Measurements from ENCODE around the gene CDH3.
A peak's percentile ranks its signal among the peaks of the same experiment; 100 is the strongest.
"Not testable (repeated sequence)": the region's sequence is repeated elsewhere in the genome, so short reads cannot be mapped to it uniquely, and the experiment has no call there.

CDH3 gene

DNA sequence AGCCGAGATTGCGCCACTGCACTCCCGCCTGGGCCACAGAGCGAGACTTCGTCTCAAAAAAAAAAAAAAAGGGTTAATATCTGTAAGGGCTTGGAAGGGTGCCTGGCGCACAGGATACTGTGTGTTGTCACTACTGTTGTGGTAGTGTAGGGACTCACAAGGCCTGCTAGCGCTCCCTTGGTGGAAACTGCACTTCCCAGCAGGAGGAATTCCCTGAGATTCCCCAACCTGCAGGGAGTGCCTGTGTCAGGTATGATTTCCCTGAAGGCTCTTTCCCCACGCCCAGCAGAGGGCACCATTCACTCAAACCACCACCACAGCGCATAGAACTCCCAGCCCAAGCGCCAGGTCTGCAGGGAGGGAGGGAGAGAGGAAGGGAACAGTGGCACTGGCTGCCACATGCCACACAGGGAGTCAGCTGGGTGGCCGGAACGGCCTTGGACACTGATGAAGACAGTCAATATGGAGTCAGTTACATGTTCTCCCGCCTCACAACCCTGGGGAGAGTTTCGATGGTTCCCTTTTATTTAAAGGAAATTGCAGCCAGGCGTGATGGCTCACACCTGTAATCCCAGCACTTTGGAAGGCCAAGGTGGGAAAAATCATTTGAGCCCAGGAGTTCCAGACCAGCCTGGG is 59.2 kb downstream of the CDH3 start:
- no peak for TF ChIP-seq POLR2A (IDR thresholded peaks at IDR 0.05; ENCODE audit: low read depth, low read length)
- DNase-seq (ENCODE audit: insufficient read length, low spot score) (peak; percentile 75), FAIRE-seq (no peak)

DNA sequence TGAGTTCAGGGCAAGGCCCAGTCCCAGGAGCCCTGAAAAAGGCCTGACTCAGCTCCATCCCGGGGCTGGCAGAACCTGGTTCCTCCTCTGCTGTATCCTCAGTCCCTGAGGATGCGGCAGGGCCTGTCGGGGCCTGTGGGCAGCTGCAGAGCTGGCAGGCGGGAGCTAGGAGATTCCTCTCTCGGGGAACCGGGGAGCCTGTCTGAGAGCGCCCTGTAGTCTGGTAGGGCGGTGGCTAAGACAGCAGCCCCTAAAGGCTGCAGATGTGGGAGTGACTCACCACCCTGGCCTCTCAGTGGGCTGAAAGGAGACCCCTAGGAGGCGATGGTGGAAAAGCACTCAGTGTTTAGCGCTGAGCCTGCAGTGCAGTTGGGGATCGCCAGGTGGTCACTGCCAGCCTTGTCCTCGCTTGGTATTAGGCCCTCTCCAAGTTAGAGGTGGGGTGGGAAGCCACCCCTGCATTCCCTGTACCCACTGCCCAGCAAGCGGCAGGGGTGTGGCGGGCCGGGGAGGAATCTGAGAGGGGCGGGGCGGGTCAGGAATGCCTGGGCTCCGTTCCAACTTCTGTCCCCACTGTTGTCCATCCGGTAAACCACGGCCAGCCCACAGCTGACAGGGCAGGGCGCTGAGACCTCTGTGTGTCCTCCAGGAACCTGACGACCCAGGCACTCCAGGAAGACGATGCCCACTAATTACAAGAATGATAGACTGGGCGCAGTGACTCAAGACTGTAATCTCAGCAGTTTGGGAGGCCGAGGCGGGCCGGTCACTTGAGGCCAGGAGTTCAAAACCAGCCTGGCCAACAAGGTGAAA is 62.4 kb downstream of the CDH3 start:
- no peak for TF ChIP-seq POLR2A (IDR thresholded peaks at IDR 0.05; ENCODE audit: low read depth, low read length)
- DNase-seq (ENCODE audit: insufficient read length, low spot score), result peak; percentile 91
- peak; percentile 55 for FAIRE-seq

DNA sequence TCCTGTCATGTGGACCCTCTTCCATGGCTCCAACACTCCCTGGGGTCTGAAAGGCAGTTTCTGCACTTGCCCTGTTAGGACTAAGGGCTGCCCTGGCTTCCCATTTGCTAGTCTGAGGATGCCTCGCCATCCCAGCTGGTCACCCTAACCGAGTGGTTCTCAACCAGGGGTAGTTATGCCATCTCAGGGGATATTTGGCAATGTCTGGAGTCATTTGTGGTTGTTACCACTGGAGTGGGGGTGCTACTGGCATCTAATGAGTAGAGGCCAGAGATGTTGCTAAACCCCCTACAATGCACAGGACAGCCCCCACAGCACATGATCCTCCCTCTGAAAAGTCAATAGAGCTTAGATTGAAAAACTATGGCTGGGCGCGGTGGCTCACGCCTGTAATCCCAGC is 65.1 kb downstream of the CDH3 start:
- no peak for TF ChIP-seq POLR2A (IDR thresholded peaks at IDR 0.05; ENCODE audit: low read depth, low read length)
- DNase-seq (ENCODE audit: insufficient read length, low spot score) (no peak), FAIRE-seq (no peak)

DNA sequence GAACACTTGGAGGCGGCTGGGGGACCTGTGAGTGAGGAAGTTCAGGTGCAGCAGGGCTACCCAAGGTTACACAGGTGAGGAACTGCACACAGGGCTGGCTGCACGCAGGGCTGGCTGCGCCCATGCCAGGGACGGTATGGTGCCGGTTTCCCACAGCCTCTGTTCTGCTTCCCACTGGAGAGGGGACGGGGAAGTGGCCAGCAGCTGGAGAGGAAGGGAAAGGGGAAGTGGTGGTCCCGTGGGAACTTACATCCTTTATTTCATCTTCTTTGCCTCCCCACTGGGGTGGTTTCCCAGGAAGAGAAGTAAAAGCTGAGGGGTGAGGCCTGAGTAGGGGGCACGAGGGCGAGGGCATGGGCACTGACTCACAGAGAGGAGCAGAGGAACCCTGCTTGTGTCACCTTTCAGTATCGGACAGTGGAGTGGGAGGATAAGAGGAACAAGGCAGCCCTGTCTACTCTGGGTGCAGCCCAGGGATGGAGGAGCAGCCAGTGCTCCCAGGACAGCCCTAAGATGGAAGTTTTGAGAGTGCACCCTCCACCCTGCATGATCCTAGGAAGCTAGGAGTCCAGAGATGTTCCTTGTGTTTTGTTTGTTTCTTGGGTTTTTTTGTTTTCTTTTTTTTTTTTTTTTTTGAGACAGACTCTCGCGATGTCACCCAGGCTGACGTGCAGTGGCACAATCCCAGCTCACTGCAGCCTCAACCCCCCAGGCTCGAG is 66.5 kb downstream of the CDH3 start:
- no peak for TF ChIP-seq POLR2A (IDR thresholded peaks at IDR 0.05; ENCODE audit: low read depth, low read length)
- DNase-seq (ENCODE audit: insufficient read length, low spot score) (no peak), FAIRE-seq (no peak)

DNA sequence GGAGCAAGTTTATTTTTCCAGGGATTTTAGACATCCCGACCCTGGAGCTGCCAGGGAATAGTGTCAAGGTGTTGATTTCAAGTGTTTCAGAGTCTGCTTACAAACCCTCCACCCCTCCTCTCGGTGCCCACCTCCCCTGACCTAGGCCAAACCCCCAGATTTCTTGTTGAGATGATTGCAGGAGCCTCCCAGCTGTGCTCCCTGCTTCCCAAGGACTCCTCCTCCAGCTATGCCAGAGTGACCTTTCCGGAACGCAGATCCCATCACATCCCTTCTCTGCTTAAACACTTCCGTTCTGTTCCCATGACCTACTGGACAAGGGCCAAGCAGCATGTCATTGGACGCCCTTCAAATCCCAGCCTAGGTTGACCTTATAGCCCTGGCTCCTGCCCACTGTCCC is 68.3 kb downstream of the CDH3 start:
- DNase-seq (ENCODE audit: insufficient read length, low spot score) (no peak), FAIRE-seq (no peak)
- TF ChIP-seq POLR2A (IDR thresholded peaks at IDR 0.05; ENCODE audit: low read depth, low read length), result no peak

DNA sequence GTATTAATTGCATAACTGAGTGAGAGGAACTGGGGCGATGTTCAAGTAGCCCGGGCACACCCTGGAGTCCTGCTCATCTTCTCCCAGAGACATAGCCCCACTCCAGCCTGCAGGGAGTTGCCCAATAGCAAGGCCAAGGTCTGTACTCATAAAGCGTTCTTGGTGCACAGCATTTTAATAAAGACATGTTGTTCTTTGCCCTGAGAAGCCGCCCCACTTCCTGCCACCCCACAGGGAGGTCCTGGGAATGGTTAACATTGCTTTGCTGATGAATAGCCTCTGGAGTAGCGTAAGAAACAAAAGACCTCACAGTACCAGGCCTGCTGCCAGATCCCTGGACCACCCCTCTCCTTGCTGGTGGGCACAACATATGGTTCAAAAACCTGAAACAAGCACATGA is 70.4 kb downstream of the CDH3 start:
- TF ChIP-seq POLR2A (IDR thresholded peaks at IDR 0.05; ENCODE audit: low read depth, low read length), result no peak
- no peak for DNase-seq (ENCODE audit: insufficient read length, low spot score)
- FAIRE-seq, result no peak

DNA sequence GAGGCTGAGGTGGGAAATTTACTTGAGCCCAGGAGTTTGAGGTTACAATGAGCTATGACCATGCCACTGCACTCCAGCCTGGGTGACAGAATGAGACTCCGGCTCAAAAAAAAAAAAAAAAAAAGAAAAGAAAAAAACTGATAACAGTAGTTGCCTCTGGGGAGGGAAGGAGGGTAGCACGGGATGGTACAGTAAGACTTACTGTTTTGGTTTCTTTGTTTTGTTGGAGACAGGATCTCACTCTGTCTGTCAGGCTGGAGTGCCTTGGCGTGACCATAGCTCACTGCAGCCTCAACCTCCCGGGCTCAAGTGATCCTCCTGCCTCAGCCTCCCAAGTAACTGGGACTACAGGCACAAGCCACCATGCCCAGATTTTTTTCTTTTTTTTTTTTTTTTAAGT is 71.4 kb downstream of the CDH3 start:
- not testable (repeated sequence) for DNase-seq (ENCODE audit: insufficient read length, low spot score); FAIRE-seq

DNA sequence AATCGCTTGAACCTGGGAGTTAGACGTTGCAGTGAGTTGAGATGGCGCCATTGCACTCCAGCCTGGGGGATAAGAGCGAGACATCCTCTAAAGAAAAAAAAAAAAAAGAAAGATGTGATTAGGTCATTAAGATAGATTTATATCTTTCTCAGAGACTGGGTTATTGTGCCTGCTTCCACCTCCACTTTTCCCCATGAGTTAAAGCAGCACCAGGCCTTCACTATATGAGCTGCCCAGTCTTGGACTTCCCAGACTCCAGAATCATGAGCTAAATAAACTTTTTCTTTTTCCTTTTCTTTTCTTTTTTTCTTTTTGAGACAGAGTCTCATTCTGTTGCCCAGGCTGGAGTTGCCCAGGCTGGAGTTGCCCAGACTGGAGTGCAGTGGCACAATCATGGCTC is 72.6 kb downstream of the CDH3 start:
- no peak for TF ChIP-seq POLR2A (IDR thresholded peaks at IDR 0.05; ENCODE audit: low read depth, low read length)
- FAIRE-seq, result no peak
- DNase-seq (ENCODE audit: insufficient read length, low spot score), result no peak

DNA sequence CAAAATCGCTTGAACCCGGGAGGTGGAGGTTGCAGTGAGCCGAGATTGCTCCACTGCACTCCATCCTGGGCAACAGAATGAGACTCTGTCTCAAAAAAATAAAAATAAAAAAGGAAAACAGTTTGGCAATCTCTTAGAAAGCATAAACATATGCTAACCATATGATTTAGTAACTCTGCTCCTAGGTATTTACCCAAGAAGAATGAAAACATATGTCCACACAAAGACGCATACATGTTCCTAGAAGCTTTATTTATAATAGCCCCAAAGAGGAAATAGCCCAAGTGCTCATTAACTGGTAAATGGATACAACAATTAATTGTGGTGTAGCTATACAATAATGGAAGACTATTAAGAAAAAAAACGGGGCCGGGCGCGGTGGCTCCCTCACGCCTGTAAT is 73.5 kb downstream of the CDH3 start:
- no peak for TF ChIP-seq POLR2A (IDR thresholded peaks at IDR 0.05; ENCODE audit: low read depth, low read length)
- FAIRE-seq, result no peak
- no peak for DNase-seq (ENCODE audit: insufficient read length, low spot score)

DNA sequence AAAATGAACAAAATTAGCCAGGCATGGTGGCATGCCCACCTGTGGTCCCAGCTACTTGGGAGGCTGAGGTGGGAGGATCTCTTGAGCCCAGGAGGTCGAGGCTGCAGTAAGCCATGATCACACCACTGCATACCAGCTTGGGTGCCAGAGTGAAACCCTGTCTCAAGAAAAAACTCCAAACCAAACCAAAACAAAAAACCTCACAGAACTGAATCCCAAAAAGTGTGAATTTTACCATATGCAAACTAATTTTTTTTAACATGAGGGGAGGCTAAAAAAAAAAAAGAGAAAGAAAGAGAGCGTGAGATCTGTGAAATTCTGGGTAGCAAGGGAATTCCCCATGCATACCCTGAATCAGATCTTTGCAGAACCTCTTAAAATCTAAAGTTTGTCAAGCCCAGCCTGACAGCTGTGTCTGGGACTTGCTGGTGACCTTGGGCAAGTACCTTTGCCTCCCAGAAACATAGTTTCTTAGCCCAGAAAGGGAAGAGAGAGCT is 74.9 kb downstream of the CDH3 start:
- no peak for TF ChIP-seq POLR2A (IDR thresholded peaks at IDR 0.05; ENCODE audit: low read depth, low read length)
- FAIRE-seq (no peak), DNase-seq (ENCODE audit: insufficient read length, low spot score) (no peak)

DNA sequence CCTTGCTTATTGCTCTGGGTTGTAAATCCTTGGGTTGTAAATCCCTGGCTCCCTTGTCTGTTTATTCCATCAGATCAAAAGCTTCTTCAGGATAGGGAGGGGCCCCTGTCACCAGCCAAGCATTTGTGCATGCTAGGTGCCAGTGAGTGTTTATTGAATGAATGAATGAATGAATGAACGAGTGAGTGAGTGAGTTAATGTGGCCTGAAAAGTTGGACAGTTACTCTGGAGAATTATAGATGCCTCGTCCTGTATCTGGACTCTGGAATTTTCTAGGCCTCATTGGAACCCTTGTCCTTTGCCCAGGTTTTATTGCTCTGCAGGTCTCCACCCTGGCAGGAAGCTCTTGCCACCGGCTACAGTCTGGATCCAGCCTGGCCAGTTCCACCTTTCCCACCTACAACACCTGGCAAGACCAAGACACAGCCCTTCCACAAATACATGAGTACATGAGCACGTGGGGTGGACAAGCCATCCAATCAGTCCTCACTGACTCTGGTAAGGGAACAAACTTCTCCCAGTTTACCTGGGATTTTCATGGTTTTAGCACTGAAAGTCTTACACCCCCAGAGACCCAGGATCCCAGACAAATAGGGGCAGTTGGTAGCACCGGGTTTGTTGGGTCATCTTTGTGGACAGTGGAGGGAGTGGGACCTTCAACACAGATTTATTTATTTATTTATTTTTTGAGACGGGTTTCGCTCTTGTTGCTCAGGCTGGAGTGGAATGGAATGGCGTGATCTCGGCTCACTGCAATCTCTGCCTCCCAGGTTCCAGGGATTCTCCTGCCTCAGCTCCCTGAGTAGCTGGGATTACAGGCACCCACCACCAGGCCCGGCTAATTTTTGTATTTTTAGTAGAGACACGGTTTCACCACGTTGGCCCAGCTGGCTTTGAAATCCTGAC is 77.3 kb downstream of the CDH3 start:
- FAIRE-seq, result no peak
- no peak for TF ChIP-seq POLR2A (IDR thresholded peaks at IDR 0.05; ENCODE audit: low read depth, low read length)
- DNase-seq (ENCODE audit: insufficient read length, low spot score), result no peak

DNA sequence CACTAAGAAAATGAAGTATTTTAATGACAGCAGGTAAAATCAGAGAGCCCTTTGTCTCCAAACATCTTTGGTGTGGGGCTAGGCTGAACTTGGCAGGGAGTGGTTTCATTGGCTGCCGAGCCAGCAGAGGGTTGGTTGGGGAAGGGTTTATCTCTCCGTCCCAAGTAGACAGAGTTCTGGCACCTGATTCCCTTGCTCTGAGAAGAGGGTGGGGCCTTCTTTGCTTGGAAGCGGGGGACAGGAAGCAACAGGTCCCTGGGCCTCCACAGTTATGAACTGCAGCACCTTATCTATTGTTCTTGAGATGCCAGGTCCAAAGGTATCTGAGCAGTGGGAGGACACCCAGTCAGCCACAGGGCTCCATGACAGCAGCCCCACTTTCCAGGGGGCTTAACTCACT is 79.7 kb downstream of the CDH3 start:
- no peak for TF ChIP-seq POLR2A (IDR thresholded peaks at IDR 0.05; ENCODE audit: low read depth, low read length)
- FAIRE-seq, result no peak
- DNase-seq (ENCODE audit: insufficient read length, low spot score), result no peak

DNA sequence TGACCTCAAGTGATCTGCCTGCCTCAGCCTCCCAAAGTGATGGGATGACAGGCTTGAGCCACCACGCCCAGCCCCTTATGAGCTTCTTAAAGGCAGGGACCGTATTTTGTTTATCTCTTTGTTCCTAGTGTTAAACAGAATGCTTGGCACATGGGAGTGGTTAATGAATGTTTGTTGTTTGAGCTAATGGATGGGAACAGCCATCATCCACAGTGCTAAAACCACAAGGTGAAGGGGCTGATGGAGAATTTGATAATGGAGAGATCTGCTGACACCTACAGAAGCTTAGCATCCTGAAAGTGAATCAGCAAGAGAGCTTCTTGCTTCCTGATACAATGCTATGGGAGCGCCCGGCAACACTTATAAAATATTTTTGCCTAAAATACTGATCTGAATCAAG is 83.4 kb downstream of the CDH3 start:
- TF ChIP-seq POLR2A (IDR thresholded peaks at IDR 0.05; ENCODE audit: low read depth, low read length), result no peak
- FAIRE-seq (no peak), DNase-seq (ENCODE audit: insufficient read length, low spot score) (no peak)

DNA sequence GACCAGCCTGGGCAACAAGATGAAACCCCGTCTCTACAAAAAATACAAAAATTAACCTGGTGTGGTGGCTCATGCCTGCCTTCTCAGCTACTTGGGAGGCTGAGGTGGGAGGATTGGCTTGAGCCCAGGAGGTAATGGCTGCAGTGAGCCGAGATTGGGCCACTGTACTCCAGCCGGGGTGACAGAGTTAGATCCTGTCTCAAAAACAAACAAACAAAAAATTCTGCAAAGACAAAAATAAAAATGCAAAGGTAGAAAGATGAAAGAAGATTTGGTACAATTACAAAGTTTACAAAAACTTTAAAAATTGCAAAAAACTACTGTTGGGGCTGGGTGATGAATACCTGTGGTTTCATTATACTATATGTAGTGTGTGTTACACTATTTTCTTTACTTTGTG is 86.5 kb downstream of the CDH3 start:
- DNase-seq (ENCODE audit: insufficient read length, low spot score) (no peak), FAIRE-seq (no peak)
- TF ChIP-seq POLR2A (IDR thresholded peaks at IDR 0.05; ENCODE audit: low read depth, low read length), result no peak
